WI38 (cell line): Measurements from ENCODE around the gene LCN1.
"Not testable (repeated sequence)": the region's sequence is repeated elsewhere in the genome, so short reads cannot be mapped to it uniquely, and the experiment has no call there.

Experiments
- H3K4me3 ChIP-seq: 2 replicates; pipeline ENCODE4 v1.5.1; 2011; ENCODE audit warnings: low read depth, mild to moderate bottlenecking, control low read depth, low read length
- CTCF ChIP-seq: IDR thresholded peaks from 2 replicates; pipeline ENCODE4 v1.5.1; 2012; ENCODE audit warnings: low read depth, mild to moderate bottlenecking, control low read depth, low read length

LCN1 gene

DNA sequence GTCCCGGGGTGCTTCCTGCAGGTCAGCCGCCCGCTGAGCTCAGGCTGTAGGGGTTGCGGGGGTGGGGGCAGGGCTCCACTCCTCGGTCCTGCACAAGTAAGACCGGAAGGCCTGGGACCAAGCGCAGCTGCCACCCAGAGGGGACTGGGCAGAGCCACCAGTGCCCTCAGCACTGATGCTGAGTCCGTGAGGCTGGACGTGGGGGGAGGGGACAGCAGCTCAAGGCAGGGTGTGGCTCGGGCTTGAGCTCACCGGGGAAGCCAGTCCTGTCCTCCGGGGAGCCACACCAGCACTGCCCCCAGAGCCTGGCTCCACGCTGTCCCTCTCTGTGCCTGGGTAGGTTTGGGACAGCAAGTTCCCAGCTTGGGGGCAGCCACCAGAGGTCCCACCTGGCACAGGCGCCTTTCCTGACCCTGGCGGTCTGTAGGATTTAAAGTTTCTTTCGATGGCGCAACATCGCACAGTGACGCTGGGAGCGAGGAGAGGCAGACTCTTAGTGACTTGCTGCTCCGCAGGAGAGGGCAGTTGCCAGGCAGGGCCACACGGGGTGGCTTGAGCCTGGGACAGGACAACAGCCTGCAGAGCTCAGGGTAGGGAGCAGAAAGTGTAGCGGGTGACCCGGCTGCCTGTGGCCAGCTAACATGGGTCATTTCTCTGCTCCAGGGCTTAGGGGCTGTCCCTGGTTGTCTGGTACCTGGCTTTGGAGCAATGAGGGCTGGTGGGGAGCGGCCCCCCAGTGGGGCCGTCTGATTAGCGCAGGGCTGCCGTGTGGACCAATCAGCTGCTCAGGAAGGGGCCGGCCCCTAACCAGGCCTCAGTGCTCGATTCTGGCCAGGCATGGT lies 5.7 kb downstream of the LCN1 start:
- TF ChIP-seq CTCF, result no peak
- no peak overlapping the region for H3K4me3 ChIP-seq

- H3K4me3 ChIP-seq, result not testable (repeated sequence)
These were observed 7.7 kb downstream of the LCN1 start for GRCh38 chr9:135528842-135529435.

DNA sequence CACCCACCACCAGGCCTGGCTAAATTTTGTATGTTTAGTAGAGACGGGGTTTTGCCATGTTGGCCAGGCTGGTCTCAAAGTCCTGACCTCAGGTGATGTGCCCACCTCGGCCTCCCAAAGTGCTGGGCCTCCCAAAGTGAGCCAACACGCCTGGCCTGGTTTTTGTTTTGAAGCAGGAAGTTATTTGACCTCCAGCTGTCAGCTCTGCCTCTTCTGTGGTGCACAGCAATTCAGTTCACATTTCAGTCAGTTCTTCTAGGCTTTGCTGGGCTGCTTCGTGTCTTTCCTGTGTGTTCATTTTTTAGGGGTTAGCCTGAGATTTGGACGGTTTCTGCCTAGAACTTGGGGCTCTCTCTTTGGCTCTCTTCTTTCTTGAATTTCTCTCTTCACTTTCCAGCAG lies 8.9 kb downstream of the LCN1 start:
- no peak for TF ChIP-seq CTCF

DNA sequence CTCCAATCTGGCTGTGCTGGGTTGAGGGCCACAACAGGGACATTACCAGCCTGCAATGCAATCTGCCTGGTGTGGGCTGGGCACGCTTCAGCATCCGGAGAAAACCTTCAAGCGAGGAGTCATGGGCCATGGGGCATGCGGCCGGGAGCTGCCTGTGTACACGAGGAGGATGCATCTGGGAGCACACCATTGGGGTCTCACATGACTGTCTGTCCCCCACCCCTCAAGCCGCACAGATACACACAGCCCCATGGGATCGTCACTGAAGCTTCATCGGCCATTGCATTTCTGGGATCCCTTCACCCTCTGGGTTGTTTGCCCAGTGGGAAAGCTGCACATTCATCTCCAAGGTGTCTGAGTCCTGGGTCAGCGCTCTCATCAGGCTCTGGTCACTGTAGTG lies 9.9 kb downstream of the LCN1 start:
- H3K4me3 ChIP-seq, result no peak overlapping the region
- TF ChIP-seq CTCF, result no peak

More for the DNA sequence above, 8.9 kb downstream of the LCN1 start:
- H3K4me3 ChIP-seq, result no peak overlapping the region

- no peak for TF ChIP-seq CTCF
- no peak overlapping the region for H3K4me3 ChIP-seq
These were observed 11.9 kb downstream of the LCN1 start for GRCh38 chr9:135533113-135533512.

DNA sequence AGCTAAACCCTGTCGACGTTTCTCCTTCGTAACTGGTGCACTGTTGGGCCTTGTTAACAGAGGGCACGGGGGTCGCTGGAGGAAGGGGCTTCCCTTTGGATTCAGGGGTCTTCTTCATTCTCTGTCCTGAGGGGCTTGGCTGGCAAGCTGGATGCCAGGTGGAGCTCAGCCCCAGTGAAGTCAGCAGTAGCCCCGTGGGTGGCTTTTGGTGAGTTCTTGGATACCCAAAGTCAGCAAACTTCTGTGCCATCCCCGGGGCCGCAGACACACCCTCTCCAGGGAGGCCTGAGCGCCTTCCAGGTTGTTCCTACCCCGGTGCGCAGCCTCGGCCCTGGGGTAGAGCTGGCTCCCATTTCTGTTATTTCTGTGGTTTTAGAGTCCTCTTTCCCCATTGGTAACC lies 12.4 kb downstream of the LCN1 start:
- H3K4me3 ChIP-seq, result no peak overlapping the region
- TF ChIP-seq CTCF, result no peak

GRCh38 chr9:135534192-135534711 lies 13.0 kb downstream of the LCN1 start:
- H3K4me3 ChIP-seq, result not testable (repeated sequence)

DNA sequence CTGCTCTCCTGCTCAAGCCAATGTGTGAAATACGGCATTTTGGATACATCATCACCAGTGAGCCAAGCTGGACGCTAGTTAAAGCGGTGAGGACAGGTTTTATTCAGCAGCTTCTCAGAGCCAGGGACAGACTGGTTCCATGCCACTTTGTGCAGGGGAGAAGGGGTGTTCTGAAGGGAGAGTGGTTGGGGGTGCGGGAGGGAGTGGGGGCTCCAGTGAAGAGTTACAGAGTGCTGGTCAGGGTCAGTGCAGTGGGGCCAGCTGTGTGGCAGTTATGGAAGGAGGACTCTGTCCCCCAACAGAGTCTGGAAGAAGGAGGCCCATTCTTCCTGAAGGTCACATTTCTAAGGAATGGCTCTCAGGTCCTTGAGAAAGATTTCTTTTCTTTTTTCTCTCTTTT lies 13.6 kb downstream of the LCN1 start:
- H3K4me3 ChIP-seq, result not testable (repeated sequence)

DNA sequence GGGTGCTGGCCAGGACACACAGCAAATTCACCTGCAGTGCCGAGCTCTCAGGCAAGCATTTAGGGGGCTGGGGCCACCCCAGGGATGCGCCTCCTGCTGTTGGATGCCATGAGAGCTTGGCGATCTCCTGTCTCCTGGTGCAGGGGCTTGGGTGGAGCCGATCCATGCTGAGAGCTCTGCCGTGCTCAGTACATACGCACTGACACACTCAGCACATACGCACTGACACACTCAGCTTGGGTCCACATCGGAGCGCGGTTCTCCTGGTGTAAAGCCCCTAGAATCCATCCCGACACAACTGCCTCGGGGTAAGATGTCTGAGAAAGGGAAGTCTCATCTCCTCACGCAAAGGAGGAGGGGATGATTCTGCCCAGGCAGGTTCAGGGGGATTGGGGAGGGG lies 14.4 kb downstream of the LCN1 start:
- not testable (repeated sequence) for H3K4me3 ChIP-seq
